Astrocyte (in vitro differentiated cells and primary cell): ENCODE results near the gene ZC3H13. TPM values are rescaled to one million over a fixed set of nuclear protein-coding genes. Genes with fewer than 3 reads are reported as not detected.

Source experiments
- DNase-seq: peaks from one replicate; pipeline ENCODE4 v3.0.0-alpha.2; 2010; ENCODE audit warnings: low read depth
- FAIRE-seq: peaks from 2 replicates; lab custom pipeline; 2011; peaks lifted over from hg19 to GRCh38; lab: Jason Lieb, UNC
- H2AFZ ChIP-seq: 2 replicates; pipeline ENCODE4 v1.6.0; 2012; ENCODE audit warnings: low read depth, low read length, inconsistent platforms
- H3K27ac ChIP-seq: 2 replicates; pipeline ENCODE4 v1.5.1; 2011; ENCODE audit warnings: low read depth, low read length, inconsistent platforms
- H3K27me3 ChIP-seq: 2 replicates; pipeline ENCODE4 v1.6.0; 2011; ENCODE audit warnings: low read length, inconsistent platforms; ENCODE audit not compliant: insufficient read depth
- H3K36me3 ChIP-seq: 2 replicates; pipeline ENCODE4 v1.5.1; 2011; ENCODE audit warnings: low read length, inconsistent platforms; ENCODE audit not compliant: insufficient read depth
- H3K4me1 ChIP-seq: 2 replicates; pipeline ENCODE4 v1.5.1; 2011; ENCODE audit warnings: low read length, inconsistent platforms; ENCODE audit not compliant: insufficient read depth
- H3K4me2 ChIP-seq: 2 replicates; pipeline ENCODE4 v1.6.0; 2012; ENCODE audit warnings: low read length, inconsistent platforms
- H3K4me3 ChIP-seq: 2 replicates; pipeline ENCODE4 v1.5.1; 2011; ENCODE audit warnings: low read depth, mild to moderate bottlenecking, low read length, inconsistent platforms; ENCODE audit not compliant: insufficient read depth
- H3K79me2 ChIP-seq: 2 replicates; pipeline ENCODE4 v1.6.0; 2012; ENCODE audit warnings: mild to moderate bottlenecking, low read length, inconsistent platforms; ENCODE audit not compliant: insufficient read depth
- H3K9ac ChIP-seq: 2 replicates; pipeline ENCODE4 v1.6.0; 2012; ENCODE audit warnings: mild to moderate bottlenecking, low read length, inconsistent platforms
- H3K9me3 ChIP-seq: 2 replicates; pipeline ENCODE4 v1.5.1; 2012; ENCODE audit warnings: low read depth, mild to moderate bottlenecking, low read length, inconsistent platforms; ENCODE audit not compliant: insufficient read depth
- H4K20me1 ChIP-seq: 2 replicates; pipeline ENCODE4 v1.6.0; 2012; ENCODE audit warnings: low read length, inconsistent platforms; ENCODE audit not compliant: insufficient read depth
- H3K27ac Mint-ChIP-seq: one replicate; pipeline ENCODE4 v1.8.0; 2021; ENCODE audit warnings: mild to moderate bottlenecking, mixed read lengths; ENCODE audit not compliant: unreplicated experiment
- H3K27me3 Mint-ChIP-seq: one replicate; pipeline ENCODE4 v1.8.0; 2021; ENCODE audit warnings: low read depth, mixed read lengths; ENCODE audit not compliant: unreplicated experiment
- H3K36me3 Mint-ChIP-seq: one replicate; pipeline ENCODE4 v1.8.0; 2021; ENCODE audit warnings: low read depth, mixed read lengths; ENCODE audit not compliant: unreplicated experiment
- H3K4me1 Mint-ChIP-seq: one replicate; pipeline ENCODE4 v1.8.0; 2021; ENCODE audit warnings: low read depth, mixed read lengths; ENCODE audit not compliant: unreplicated experiment
- H3K4me3 Mint-ChIP-seq: one replicate; pipeline ENCODE4 v1.8.0; 2021; ENCODE audit warnings: mild to moderate bottlenecking, moderate library complexity, mixed read lengths; ENCODE audit not compliant: unreplicated experiment
- H3K9me3 Mint-ChIP-seq: one replicate; pipeline ENCODE4 v1.8.0; 2021; ENCODE audit warnings: mild to moderate bottlenecking, mixed read lengths; ENCODE audit not compliant: unreplicated experiment
- CTCF ChIP-seq: IDR thresholded peaks from 2 replicates; pipeline ENCODE4 v1.5.1; 2011; ENCODE audit warnings: low read depth, mild to moderate bottlenecking, inconsistent platforms, low read length, moderate library complexity; ENCODE audit not compliant: insufficient read depth
- EZH2 ChIP-seq: IDR thresholded peaks from 2 replicates; pipeline ENCODE4 v1.6.1; 2012; ENCODE audit warnings: mild to moderate bottlenecking, low read length, inconsistent platforms; ENCODE audit not compliant: insufficient read depth
- total RNA-seq: library from RNA; stranded (reverse); gene quantifications from 2 replicates; pipeline ENCODE4 v1.2.1, GENCODE V29; 2021

Gene ZC3H13
- total RNA-seq, 1 donor from 2014 or later = 39.6 TPM

DNA sequence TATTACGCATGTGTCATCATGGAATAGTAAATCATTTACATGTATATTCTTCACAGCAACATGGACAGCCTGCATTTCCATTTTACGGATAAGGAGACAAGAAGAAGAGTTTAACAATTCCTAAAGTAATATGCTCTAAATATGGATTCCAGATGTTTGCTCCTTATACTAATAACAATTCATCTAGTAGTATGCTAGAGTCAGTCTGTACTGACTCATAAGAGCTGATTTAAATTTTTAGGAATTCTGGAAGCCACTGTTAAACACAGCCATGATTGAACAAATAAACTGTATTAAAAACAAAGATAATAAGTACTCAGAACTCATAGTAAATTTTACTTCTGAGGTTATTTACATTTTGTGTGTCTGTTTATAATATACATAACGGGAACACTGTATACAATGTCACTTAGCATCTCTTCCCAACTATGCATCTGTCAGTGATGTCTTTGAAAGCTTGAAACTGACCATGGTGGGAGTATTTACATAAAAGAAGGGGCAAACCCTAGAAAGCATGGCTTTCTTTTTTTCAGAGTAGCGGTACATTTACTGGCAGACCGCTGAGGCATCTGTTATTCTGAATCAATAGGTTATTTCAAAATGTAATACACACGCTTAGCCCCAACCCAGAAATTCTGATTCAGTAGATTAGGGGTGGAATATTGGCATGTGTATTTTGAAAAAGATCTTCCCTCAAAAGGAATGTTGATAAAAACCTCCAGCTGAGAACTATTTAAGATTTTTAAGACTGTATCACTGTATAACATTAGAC lies 12.9 kb downstream of the ZC3H13 start:
- H3K4me3 Mint-ChIP-seq = no peak overlapping the region
- Histone ChIP-seq H3K36me3 (peaks cover 8% of the 10 kb centered on the region), H3K27me3 (no peaks in the 10 kb centered on the region), H3K9ac (no peak overlapping the region), H3K27ac (no peak overlapping the region), H2AFZ (no peak overlapping the region), H3K9me3 (no peaks in the 10 kb centered on the region), H3K79me2 (peaks cover 52% of the 10 kb centered on the region), H3K4me2 (no peak overlapping the region), H3K4me3 (no peak overlapping the region), H4K20me1 (peaks cover 9% of the 10 kb centered on the region), H3K4me1 (no peaks in the 10 kb centered on the region)
- H3K27ac Mint-ChIP-seq = no peak overlapping the region
- H3K9me3 Mint-ChIP-seq = no peaks in the 10 kb centered on the region
- no peaks in the 10 kb centered on the region for H3K4me1 Mint-ChIP-seq
- peak; percentile 17 for FAIRE-seq
- TF ChIP-seq CTCF = no peak
- no peak for TF ChIP-seq EZH2
- H3K27me3 Mint-ChIP-seq = no peaks in the 10 kb centered on the region
- peaks cover 4% of the 10 kb centered on the region for H3K36me3 Mint-ChIP-seq
- no peak for DNase-seq

- DNase-seq (no peak), FAIRE-seq (no peak)
- Histone ChIP-seq H3K4me2 (no peak overlapping the region), H3K27me3 (no peaks in the 10 kb centered on the region), H3K36me3 (peaks cover 8% of the 10 kb centered on the region), H2AFZ (no peak overlapping the region), H3K4me3 (no peak overlapping the region), H3K79me2 (peaks cover 53% of the 10 kb centered on the region), H3K4me1 (no peaks in the 10 kb centered on the region), H3K27ac (no peak overlapping the region), H4K20me1 (peaks cover 9% of the 10 kb centered on the region), H3K9me3 (no peaks in the 10 kb centered on the region), H3K9ac (no peak overlapping the region)
- Mint-ChIP-seq H3K9me3 (no peaks in the 10 kb centered on the region), H3K36me3 (peaks cover 5% of the 10 kb centered on the region), H3K4me1 (no peaks in the 10 kb centered on the region), H3K27ac (no peak overlapping the region), H3K4me3 (no peak overlapping the region), H3K27me3 (no peaks in the 10 kb centered on the region)
- TF ChIP-seq CTCF = no peak
- no peak for TF ChIP-seq EZH2
Measured at GRCh38 chr13:46038296-46038695, 14.2 kb downstream of the ZC3H13 start.

GRCh38 chr13:46035066-46035465 lies 17.5 kb downstream of the ZC3H13 start:
- Mint-ChIP-seq H3K4me3 (no peak overlapping the region), H3K36me3 (peaks cover 13% of the 10 kb centered on the region), H3K4me1 (no peaks in the 10 kb centered on the region), H3K27ac (no peak overlapping the region), H3K27me3 (no peaks in the 10 kb centered on the region), H3K9me3 (no peaks in the 10 kb centered on the region)
- Histone ChIP-seq H3K4me1 (no peaks in the 10 kb centered on the region), H3K79me2 (peaks cover 73% of the 10 kb centered on the region), H3K9ac (no peak overlapping the region), H4K20me1 (peaks cover 27% of the 10 kb centered on the region), H3K4me3 (no peak overlapping the region), H3K4me2 (no peak overlapping the region), H3K27me3 (no peaks in the 10 kb centered on the region), H3K9me3 (no peaks in the 10 kb centered on the region), H2AFZ (no peak overlapping the region), H3K36me3 (peaks cover 8% of the 10 kb centered on the region), H3K27ac (no peak overlapping the region)
- no peak for TF ChIP-seq EZH2
- no peak for TF ChIP-seq CTCF
- no peak for DNase-seq
- FAIRE-seq = no peak
